ENCODE data around the gene STXBP2.

Gene STXBP2

DNA sequence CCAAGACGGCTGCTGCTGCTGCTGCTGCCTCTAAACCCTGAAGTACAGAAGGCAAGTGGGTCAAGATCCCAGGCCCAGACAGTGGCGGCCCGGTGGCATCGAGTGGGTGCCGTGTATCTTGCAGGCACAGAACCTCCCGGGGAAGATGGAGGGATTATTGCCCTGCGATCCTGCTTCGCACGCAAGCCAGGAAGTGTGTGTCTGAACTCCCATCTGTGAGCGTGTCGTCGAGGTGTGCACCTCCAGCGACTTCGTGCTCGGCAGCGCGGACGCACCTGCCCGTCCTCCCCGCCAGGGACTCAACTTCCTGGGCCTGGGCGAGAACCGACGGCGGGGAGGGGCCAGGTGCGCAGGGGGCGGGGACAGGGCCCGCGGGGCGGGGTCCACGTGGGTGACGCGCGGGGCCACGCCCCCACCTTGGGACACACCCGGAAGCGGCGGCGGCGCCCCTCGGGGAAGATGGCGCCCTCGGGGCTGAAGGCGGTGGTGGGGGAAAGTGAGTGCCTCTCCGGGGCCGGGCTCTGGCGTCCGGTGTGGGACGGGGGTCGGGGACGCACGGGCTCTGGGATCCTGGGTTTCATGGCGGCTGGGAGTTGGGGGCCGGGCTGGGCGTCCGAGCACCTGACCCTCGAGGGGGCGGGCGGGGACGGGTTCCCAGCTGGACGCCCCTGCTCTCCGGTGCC is at the start of gene STXBP2:
Gene STXBP2 (plus strand): TSS at position 420 of the 683 bp plus-strand sequence. CDS start 40 bp downstream, at position 460.
- peak within 1 kb of the TSS; percentile 62 for H3K4me3 ChIP-seq (ENCODE audit: low read depth, low read length)

DNA sequence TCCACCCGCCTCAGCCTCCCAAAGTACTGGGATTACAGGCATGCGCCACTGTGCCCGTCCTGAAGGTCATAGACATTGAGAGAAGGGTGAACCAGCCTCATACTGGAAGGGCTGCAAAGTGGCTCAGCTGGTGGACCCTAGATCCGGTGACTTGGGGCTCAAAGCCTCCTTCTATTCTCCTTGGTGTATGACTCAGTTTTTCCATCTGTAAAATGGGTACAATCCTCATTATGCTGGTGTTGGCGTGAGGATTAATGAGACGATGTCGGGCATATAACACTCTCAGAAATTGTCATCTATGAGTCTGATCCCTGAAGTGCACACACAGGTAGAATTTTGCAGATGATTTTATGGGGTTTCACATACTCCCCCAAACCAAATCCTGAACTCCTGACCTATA is 47.1 kb upstream of the STXBP2 start:
- no peak overlapping the region for H3K4me3 ChIP-seq (ENCODE audit: low read depth, low read length)

GRCh38 chr19:7590256-7590655 is 46.7 kb upstream of the STXBP2 start:
- H3K4me3 ChIP-seq (ENCODE audit: low read depth, low read length) = no peak overlapping the region

GRCh38 chr19:7595466-7596133 is 41.3 kb upstream of the STXBP2 start, which contains the start of gene CAMSAP3:
CAMSAP3 (plus strand) TSS chr19:7595863; CDS start chr19:7596003, 140 bp downstream.
- peak within 1 kb of the TSS; percentile 56 for H3K4me3 ChIP-seq (ENCODE audit: low read depth, low read length)

GRCh38 chr19:7596211-7596937 is 40.5 kb upstream of the STXBP2 start:
- H3K4me3 ChIP-seq (ENCODE audit: low read depth, low read length) = peak overlapping the region; percentile 56

- H3K4me3 ChIP-seq (ENCODE audit: low read depth, low read length) = no peak overlapping the region
Measured at GRCh38 chr19:7597689-7598088, 39.2 kb upstream of the STXBP2 start.

DNA sequence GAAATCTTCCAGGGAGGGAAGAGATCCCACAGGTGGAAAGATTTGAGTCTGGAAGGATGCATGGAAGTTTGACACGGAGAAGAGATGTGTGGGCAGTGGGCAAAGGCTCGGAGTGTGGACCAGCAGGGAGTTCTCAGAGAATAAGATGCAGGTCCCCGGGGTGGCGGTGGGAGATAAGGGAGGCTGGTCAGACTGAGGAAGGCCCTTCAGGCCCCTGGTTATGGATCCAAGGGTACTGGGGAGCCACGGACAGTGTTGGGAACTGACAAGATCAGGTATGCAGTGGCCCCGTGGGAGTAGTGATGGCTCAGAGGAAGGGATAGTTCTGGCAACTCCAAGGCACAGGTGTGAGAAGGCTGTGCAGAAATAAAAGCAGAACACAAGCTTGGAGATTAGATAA is 38.7 kb upstream of the STXBP2 start:
- H3K4me3 ChIP-seq (ENCODE audit: low read depth, low read length) = no peak overlapping the region

GRCh38 chr19:7600721-7601120 is 36.2 kb upstream of the STXBP2 start:
- H3K4me3 ChIP-seq (ENCODE audit: low read depth, low read length) = no peak overlapping the region

GRCh38 chr19:7602240-7602934 is 34.5 kb upstream of the STXBP2 start:
- no peak overlapping the region for H3K4me3 ChIP-seq (ENCODE audit: low read depth, low read length)

DNA sequence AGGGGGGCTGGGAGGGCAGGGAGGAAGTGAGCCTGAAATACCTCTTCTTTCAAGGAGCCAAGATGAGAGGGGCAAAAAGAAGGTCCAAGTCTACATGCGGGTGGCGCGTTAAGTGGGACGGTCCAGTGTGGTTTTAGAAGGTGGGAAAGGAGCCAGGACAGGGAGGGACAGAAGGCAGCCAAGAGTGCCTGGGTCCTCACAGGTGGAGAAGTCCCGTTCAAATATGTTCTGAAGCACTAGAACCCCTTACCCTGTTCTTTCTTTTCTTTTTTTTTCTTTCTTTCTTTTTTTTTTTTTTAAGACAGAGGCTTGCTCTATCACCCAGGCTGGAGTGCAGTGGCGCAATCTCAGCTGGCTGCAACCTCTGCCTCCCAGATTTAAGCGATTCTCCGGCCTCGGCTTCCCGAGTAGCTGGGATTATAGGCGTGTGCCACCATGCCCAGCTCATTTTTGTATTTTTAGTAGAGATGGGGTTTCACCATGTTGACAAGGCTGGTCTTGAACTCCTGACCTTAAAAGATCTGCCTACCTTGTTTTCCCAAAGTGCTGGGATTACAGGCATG is 33.9 kb upstream of the STXBP2 start:
- H3K4me3 ChIP-seq (ENCODE audit: low read depth, low read length) = no peak overlapping the region

DNA sequence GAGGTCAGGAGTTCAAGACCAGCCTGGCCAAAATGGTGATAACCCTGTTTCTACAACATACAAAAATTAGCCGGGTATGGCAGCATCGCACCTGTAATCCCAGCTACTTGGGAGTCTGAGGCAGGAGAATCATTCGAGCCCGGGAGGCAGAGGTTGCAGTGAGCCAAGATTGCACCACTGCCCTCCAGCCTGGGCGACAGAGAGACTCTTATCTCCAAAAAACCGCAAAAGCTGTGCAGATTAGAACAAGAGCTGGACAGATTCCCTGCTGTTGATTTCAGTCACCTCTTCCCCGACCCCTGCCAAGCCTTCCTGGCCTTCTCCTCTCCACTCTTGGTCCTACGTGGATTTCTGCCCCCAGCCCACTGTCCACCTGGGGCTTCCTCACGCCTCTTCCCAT is 33.0 kb upstream of the STXBP2 start:
- no peak overlapping the region for H3K4me3 ChIP-seq (ENCODE audit: low read depth, low read length)

- H3K4me3 ChIP-seq (ENCODE audit: low read depth, low read length) = no peak overlapping the region
Measured at GRCh38 chr19:7605490-7606222, 31.3 kb upstream of the STXBP2 start.

GRCh38 chr19:7606289-7606688 is 30.6 kb upstream of the STXBP2 start:
- H3K4me3 ChIP-seq (ENCODE audit: low read depth, low read length) = no peak overlapping the region

DNA sequence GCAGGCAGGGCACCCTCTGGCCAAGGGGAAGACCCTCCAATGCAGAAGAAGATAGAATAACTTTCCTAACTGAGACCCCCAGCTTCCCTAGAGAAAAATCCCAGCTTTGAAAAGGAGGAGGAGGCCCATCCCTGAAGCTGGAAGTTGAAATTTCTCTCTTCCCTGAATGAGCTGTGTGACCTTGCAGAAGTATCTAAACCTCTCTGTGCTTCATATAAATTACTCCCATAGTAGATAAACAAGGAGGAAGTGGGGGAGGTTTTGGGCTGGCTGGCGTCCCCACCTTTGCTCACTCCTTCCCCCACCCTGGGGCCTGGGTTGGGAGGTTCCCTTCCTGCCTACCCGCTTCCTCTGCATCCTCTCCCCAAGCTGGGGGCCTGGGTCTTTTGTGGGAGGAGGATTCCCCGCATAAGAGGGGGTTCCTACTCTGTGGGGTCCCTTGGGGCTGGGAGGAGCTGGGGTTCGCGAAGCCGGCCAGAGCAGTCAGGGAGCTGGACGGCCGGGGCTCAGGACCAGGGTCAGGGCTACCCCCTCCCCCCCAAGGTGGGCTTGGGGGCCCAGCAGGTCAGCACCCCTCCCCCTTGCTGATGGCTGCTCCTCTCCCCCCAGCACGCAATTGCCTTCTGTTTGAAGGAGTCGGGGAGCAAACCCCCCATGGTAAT is 29.6 kb upstream of the STXBP2 start:
- H3K4me3 ChIP-seq (ENCODE audit: low read depth, low read length) = no peak overlapping the region

DNA sequence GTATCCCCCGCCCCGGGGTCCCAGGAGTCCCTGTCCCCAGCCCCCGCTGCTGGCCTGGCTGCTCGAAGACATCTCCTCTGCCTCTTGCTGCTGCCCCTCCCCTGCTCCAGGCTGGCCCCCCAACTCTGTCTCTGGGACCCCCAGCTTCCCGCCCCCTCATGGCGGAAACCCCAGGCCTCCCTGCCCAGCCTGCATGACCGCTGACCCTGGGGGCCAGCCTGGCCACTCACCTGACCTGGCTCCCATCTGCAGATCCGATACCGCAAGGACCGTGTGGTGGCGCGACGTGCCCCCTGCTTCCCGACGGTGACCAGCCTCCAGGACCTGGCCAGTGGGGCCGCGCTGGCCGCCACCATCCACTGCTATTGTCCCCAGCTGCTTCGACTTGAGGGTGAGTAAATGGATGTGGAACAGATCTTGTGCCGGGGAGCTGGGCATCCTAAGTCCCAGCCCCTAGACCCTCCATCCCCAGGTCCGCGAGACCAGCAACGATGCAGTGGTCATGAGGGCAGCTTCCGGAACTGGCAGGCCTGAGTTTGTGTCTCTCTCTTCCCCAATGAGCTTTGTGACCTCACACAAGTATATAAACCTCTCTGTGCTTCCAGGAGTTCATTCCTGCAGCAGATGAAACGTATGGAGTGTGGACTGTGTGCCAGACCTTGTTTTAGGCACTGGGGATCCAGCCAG is 28.9 kb upstream of the STXBP2 start:
- H3K4me3 ChIP-seq (ENCODE audit: low read depth, low read length) = no peak overlapping the region

DNA sequence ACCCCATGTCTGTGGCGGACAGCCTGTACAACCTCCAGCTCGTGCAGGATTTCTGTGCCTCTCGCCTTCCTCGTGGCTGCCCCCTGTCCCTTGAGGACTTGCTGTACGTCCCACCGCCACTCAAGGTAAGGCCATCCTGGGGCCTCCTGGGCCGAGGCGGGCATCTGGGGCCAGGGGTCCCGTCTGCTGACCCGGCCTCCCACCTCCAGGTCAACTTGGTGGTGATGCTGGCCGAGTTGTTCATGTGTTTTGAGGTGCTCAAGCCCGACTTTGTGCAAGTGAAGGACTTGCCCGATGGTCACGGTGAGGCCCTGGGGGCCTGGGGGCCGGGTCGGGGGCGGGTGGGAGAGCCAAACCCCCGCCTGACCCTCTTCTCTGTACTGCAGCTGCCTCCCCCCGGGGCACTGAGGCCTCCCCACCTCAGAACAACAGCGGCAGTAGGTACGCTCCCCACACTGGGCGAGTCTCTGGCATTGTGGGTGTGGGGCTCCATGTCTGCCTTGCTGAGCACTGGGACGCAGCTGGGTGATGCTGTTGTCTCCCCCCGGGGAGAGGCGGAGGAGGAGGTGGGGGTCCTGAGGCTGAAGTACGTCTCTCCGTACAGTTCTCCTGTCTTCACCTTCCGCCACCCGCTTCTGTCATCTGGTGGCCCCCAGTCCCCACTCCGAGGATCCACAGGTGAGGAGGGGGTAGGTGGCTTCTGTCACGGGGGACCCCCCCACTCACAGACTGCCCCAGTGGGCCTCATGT is 26.2 kb upstream of the STXBP2 start:
- H3K4me3 ChIP-seq (ENCODE audit: low read depth, low read length) = no peak overlapping the region

- H3K4me3 ChIP-seq (ENCODE audit: low read depth, low read length) = no peak overlapping the region
Measured at GRCh38 chr19:7611541-7612279, 25.2 kb upstream of the STXBP2 start.
